Measurements from ENCODE around the gene GAB1.

Gene GAB1

DNA sequence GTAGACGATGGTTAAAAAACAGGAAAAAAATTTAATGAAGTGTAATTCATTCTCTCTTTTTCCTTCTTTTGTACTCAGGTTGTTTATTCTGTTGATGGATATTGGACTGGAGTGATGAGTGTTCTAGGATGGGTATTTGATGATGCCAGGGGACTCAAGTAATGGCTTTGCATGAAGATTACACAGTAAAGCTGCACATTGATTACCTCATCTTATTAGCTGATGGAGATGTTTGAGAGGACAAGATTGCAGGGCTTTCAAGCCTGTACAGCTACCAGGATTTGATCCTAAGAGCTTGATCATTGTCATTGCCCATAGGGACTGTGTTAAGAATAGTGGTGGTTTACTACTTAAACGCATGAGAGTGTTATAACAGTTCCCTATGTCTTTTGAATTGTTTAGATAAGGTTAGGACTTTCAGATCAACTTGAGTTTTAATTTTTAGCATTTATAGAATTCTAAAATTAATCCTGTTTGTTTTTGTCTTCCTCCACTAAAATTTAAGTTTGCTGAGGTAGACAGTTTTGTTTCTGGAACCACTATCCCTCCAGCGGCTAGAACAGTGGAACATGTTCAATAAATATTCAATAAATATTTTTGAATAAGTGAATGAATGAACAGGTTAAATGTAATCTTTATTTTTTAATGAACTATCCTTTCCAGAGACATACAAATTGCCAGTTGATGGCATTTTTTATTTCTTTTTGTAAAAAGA lies 58.2 kb downstream of the GAB1 start:
- Histone ChIP-seq H3K4me1 (ENCODE audit: control insufficient read depth, insufficient read depth, low read length) (peaks cover 32% of the 10 kb centered on the region), H3K9me3 (replicated peaks; ENCODE audit: low read length) (no peaks in the 10 kb centered on the region), H3K27me3 (ENCODE audit: control insufficient read depth, insufficient read depth, low read length) (no peaks in the 10 kb centered on the region)

GRCh38 chr4:143396695-143397094 lies 60.0 kb downstream of the GAB1 start:
- H3K36me3 ChIP-seq (ENCODE audit: insufficient read depth, low read length) = no peaks in the 10 kb centered on the region

More for the DNA sequence above, 58.2 kb downstream of the GAB1 start:
- Histone ChIP-seq H3K36me3 (ENCODE audit: insufficient read depth, low read length) (no peaks in the 10 kb centered on the region), H3K9ac (ENCODE audit: low read depth, low read length) (no peak overlapping the region), H3K4me3 (ENCODE audit: low read length) (no peak overlapping the region), H3K4me2 (ENCODE audit: low read length) (no peak overlapping the region)

GRCh38 chr4:143397335-143397734 lies 60.7 kb downstream of the GAB1 start:
- Histone ChIP-seq H3K4me3 (ENCODE audit: low read length) (no peak overlapping the region), H3K4me2 (ENCODE audit: low read length) (peak overlapping the region; percentile 52), H3K4me1 (ENCODE audit: control insufficient read depth, insufficient read depth, low read length) (peaks cover 21% of the 10 kb centered on the region), H3K36me3 (ENCODE audit: insufficient read depth, low read length) (no peaks in the 10 kb centered on the region), H3K27me3 (ENCODE audit: control insufficient read depth, insufficient read depth, low read length) (no peaks in the 10 kb centered on the region), H3K9me3 (replicated peaks; ENCODE audit: low read length) (no peaks in the 10 kb centered on the region), H3K9ac (ENCODE audit: low read depth, low read length) (peak overlapping the region; percentile 51)

More at GRCh38 chr4:143396695-143397094, 60.0 kb downstream of the GAB1 start:
- Histone ChIP-seq H3K9me3 (replicated peaks; ENCODE audit: low read length) (no peaks in the 10 kb centered on the region), H3K4me2 (ENCODE audit: low read length) (peak overlapping the region; percentile 36), H3K4me1 (ENCODE audit: control insufficient read depth, insufficient read depth, low read length) (peaks cover 27% of the 10 kb centered on the region), H3K27me3 (ENCODE audit: control insufficient read depth, insufficient read depth, low read length) (no peaks in the 10 kb centered on the region), H3K4me3 (ENCODE audit: low read length) (no peak overlapping the region), H3K9ac (ENCODE audit: low read depth, low read length) (no peak overlapping the region)

DNA sequence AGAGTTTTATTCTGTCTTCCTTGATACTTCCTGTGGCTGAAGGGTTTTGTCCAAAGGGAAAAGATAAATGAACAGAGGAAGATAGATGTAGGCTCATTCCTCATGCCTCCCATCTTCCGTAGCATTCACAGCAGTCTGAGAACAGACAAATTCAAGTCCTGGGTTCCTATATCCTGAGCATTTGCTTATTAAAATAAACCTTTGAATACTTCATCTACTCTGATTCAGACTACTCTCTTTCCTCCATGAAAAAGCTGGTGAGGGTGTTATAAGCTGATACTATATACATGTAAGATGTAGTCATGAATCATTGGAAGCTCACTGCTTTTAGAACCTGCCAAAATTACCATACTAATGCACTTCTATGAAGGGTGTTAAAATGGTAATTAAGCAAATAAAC lies 61.2 kb downstream of the GAB1 start:
- Histone ChIP-seq H3K4me1 (ENCODE audit: control insufficient read depth, insufficient read depth, low read length) (peaks cover 17% of the 10 kb centered on the region), H3K4me3 (ENCODE audit: low read length) (no peak overlapping the region), H3K9me3 (replicated peaks; ENCODE audit: low read length) (no peaks in the 10 kb centered on the region), H3K27me3 (ENCODE audit: control insufficient read depth, insufficient read depth, low read length) (no peaks in the 10 kb centered on the region), H3K9ac (ENCODE audit: low read depth, low read length) (peak overlapping the region; percentile 51), H3K4me2 (ENCODE audit: low read length) (peak overlapping the region; percentile 52), H3K36me3 (ENCODE audit: insufficient read depth, low read length) (no peaks in the 10 kb centered on the region)

DNA sequence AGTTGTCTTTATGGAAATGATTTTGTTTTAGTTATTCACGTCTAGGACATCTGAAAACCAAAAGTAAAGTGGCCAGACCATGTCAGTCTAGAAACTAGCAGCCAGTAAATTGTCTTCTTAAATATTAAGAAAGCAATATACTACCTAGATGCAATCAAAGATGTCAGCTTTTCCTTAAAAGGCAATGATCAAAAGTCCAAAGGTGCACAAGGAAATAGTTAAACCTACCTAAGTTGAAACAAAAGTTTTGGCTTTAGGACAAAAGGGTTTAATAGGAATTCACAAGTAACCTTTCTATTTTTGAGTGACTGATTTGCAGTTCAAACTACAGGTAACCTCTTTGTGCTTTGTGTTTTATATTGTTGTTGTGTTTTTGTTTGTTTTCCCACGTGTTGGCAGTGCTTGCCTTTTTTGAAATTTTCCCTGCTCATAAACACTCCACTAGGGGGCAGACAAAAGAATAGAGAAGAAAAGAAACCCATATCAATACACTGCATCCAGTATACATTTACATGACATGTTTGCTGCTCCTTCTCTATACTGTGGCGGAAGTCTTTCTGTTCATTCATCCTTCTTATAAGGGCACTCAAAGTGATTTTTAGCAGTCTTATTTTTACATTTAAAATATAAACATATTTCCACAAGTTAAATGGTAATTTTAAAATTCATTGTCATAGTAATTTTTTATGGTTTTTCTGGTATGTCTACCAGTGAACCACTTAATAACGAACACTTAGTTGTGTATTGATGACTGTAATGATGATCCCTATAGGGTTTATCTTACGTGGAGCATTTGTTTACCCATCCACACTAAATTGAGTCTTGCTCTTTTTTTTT lies 62.7 kb downstream of the GAB1 start:
- H3K4me2 ChIP-seq (ENCODE audit: low read length) = no peak overlapping the region
- no peaks in the 10 kb centered on the region for H3K9me3 ChIP-seq (replicated peaks; ENCODE audit: low read length)

DNA sequence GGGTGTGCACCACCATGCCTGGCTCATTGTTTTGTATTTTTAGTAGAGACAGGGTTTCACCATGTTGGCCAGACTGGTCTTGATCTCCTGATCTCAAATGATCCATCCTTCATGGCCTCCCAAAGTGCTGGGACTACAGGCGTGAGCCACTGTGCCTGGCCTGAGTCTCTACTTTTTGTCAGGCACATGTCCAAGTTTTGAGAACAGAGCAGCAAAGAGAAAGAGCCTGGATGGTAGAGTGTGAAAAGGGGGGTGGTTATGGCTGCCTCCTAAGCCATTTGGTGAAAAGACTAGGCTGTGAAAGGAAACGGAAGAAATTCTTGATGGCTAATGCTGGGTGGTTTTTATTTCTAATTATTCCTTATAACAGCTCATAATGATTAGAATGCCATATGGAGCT lies 63.4 kb downstream of the GAB1 start:
- Histone ChIP-seq H3K4me2 (ENCODE audit: low read length) (no peak overlapping the region), H3K36me3 (ENCODE audit: insufficient read depth, low read length) (no peaks in the 10 kb centered on the region), H3K4me3 (ENCODE audit: low read length) (no peak overlapping the region), H3K27me3 (ENCODE audit: control insufficient read depth, insufficient read depth, low read length) (no peaks in the 10 kb centered on the region), H3K9ac (ENCODE audit: low read depth, low read length) (no peak overlapping the region), H3K4me1 (ENCODE audit: control insufficient read depth, insufficient read depth, low read length) (peaks cover 17% of the 10 kb centered on the region), H3K9me3 (replicated peaks; ENCODE audit: low read length) (no peaks in the 10 kb centered on the region)

More for the DNA sequence above, 62.7 kb downstream of the GAB1 start:
- Histone ChIP-seq H3K36me3 (ENCODE audit: insufficient read depth, low read length) (no peaks in the 10 kb centered on the region), H3K9ac (ENCODE audit: low read depth, low read length) (no peak overlapping the region), H3K27me3 (ENCODE audit: control insufficient read depth, insufficient read depth, low read length) (no peaks in the 10 kb centered on the region), H3K4me3 (ENCODE audit: low read length) (no peak overlapping the region), H3K4me1 (ENCODE audit: control insufficient read depth, insufficient read depth, low read length) (peaks cover 17% of the 10 kb centered on the region)

- Histone ChIP-seq H3K4me3 (ENCODE audit: low read length) (no peak overlapping the region), H3K4me1 (ENCODE audit: control insufficient read depth, insufficient read depth, low read length) (peaks cover 8% of the 10 kb centered on the region), H3K9ac (ENCODE audit: low read depth, low read length) (no peak overlapping the region), H3K27me3 (ENCODE audit: control insufficient read depth, insufficient read depth, low read length) (no peaks in the 10 kb centered on the region), H3K9me3 (replicated peaks; ENCODE audit: low read length) (no peaks in the 10 kb centered on the region), H3K36me3 (ENCODE audit: insufficient read depth, low read length) (no peaks in the 10 kb centered on the region), H3K4me2 (ENCODE audit: low read length) (no peak overlapping the region)
These were observed 66.3 kb downstream of the GAB1 start for GRCh38 chr4:143402776-143403552.

DNA sequence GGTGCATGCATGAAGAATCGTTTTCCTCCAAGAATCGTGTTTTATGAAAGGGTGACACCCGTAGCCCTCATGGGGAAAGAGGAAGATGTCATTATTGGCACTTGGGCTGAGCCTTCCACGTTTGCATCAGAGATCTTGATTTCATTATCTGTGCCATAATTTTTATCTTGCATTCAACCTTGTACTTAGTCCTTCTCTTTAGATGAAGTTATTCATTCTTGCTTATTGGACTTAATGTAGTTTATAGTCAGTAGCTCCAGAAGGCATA lies 66.8 kb downstream of the GAB1 start:
- no peaks in the 10 kb centered on the region for H3K36me3 ChIP-seq (ENCODE audit: insufficient read depth, low read length)
- H3K9ac ChIP-seq (ENCODE audit: low read depth, low read length) = no peak overlapping the region
- no peaks in the 10 kb centered on the region for H3K9me3 ChIP-seq (replicated peaks; ENCODE audit: low read length)
- peaks cover 5% of the 10 kb centered on the region for H3K4me1 ChIP-seq (ENCODE audit: control insufficient read depth, insufficient read depth, low read length)
- H3K4me3 ChIP-seq (ENCODE audit: low read length) = no peak overlapping the region
- no peak overlapping the region for H3K4me2 ChIP-seq (ENCODE audit: low read length)
- no peaks in the 10 kb centered on the region for H3K27me3 ChIP-seq (ENCODE audit: control insufficient read depth, insufficient read depth, low read length)

- H3K4me3 ChIP-seq (ENCODE audit: low read length) = no peak overlapping the region
These were observed 67.9 kb downstream of the GAB1 start for GRCh38 chr4:143404555-143404954.

DNA sequence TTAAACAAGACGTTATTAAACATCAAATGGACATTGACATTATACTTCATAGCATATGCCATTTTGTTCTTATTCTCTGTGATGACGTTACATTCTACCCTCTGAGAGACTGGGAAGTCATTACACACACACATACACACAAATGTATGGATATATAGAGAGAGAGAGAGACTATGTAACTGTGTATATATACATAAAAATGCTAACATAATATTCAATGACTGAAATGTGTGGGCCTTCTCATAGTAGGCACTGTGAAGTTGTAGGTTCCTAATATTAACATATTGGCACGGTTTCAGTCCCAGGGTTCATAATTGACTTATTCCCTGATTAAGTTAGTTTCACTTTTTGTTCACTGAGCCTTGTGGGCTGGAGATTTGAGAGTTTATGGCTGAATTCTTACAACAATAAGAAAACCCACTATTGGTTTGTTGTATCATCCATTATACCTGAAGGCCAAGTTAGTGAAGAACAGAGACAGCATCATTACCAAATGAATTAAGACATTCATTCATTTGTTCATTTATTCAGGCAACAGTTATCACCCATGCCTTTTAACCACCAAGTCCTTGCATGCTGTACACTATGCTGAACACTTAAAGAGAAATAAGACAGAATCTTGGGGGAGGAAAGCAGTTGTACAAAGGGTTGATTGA lies 68.5 kb downstream of the GAB1 start:
- peaks cover 5% of the 10 kb centered on the region for H3K4me1 ChIP-seq (ENCODE audit: control insufficient read depth, insufficient read depth, low read length)
- H3K9ac ChIP-seq (ENCODE audit: low read depth, low read length) = no peak overlapping the region

More at GRCh38 chr4:143404555-143404954, 67.9 kb downstream of the GAB1 start:
- H3K4me2 ChIP-seq (ENCODE audit: low read length) = no peak overlapping the region
- no peaks in the 10 kb centered on the region for H3K27me3 ChIP-seq (ENCODE audit: control insufficient read depth, insufficient read depth, low read length)
- H3K4me1 ChIP-seq (ENCODE audit: control insufficient read depth, insufficient read depth, low read length) = peaks cover 5% of the 10 kb centered on the region
- no peaks in the 10 kb centered on the region for H3K9me3 ChIP-seq (replicated peaks; ENCODE audit: low read length)
- H3K36me3 ChIP-seq (ENCODE audit: insufficient read depth, low read length) = no peaks in the 10 kb centered on the region
- no peak overlapping the region for H3K9ac ChIP-seq (ENCODE audit: low read depth, low read length)

DNA sequence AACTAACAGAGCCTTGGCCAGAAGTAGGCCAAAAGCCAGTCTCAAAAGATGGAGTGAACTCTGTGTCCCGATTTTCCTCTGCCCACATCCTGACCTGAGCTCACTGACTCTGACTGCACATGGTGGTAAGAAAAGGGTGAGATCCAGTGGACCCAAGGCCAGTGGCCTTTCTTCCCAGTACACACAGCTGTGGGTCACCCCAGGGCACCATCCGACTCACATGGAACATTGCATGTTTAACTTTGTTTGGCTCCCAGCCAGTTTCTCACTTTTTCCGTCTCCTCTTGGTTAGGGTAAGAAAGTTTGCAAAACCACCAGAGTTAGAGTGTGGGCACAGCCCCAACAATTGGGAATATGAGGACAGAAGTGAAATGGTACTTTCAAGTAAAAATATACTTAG lies 69.8 kb downstream of the GAB1 start:
- H3K4me1 ChIP-seq (ENCODE audit: control insufficient read depth, insufficient read depth, low read length) = peaks cover 7% of the 10 kb centered on the region

More for the DNA sequence above, 68.5 kb downstream of the GAB1 start:
- H3K4me2 ChIP-seq (ENCODE audit: low read length) = no peak overlapping the region
- no peaks in the 10 kb centered on the region for H3K27me3 ChIP-seq (ENCODE audit: control insufficient read depth, insufficient read depth, low read length)
- H3K9me3 ChIP-seq (replicated peaks; ENCODE audit: low read length) = no peaks in the 10 kb centered on the region
- H3K4me3 ChIP-seq (ENCODE audit: low read length) = no peak overlapping the region
- no peaks in the 10 kb centered on the region for H3K36me3 ChIP-seq (ENCODE audit: insufficient read depth, low read length)

More for the DNA sequence above, 69.8 kb downstream of the GAB1 start:
- Histone ChIP-seq H3K36me3 (ENCODE audit: insufficient read depth, low read length) (no peaks in the 10 kb centered on the region), H3K9ac (ENCODE audit: low read depth, low read length) (no peak overlapping the region), H3K4me3 (ENCODE audit: low read length) (no peak overlapping the region), H3K9me3 (replicated peaks; ENCODE audit: low read length) (no peaks in the 10 kb centered on the region), H3K27me3 (ENCODE audit: control insufficient read depth, insufficient read depth, low read length) (no peaks in the 10 kb centered on the region), H3K4me2 (ENCODE audit: low read length) (no peak overlapping the region)

All from skeletal muscle satellite cell (primary cell).